HepG2 (cell line): ENCODE results near the gene MOCS2. TPM values are rescaled to one million over a fixed set of nuclear protein-coding genes. Genes with fewer than 3 reads are reported as not detected.

ENCODE experiments used
- ATAC-seq: fragments of 200-7000 bp; cut with Tn5 transposase; 3 replicates; pipeline ENCODE4 v1.9.1; 2020; ENCODE audit warnings: mild to moderate bottlenecking, moderate library complexity
- BruUV-seq: library from RNA; stranded (reverse); fragments of 400-500 nt; replicated peaks from 2 replicates; lab custom pipeline; 2021; lab: Mats Ljungman, UMichigan
- CTCF ChIA-PET: fragments of 300-600 bp; formaldehyde crosslinking; extraction: SDS; loops from one replicate; lab custom pipeline; 2021; ENCODE audit warnings: low total read pairs, inconsistent platforms, low intra/inter-chr PET ratio; lab: Yijun Ruan, JAX
- POLR2A ChIA-PET: fragments of 350-600 bp; sonication (Branson Sonifier 250); formaldehyde crosslinking; loops from one replicate; lab custom pipeline; 2020; ENCODE audit warnings: antibody characterized with exemption, inconsistent platforms; lab: Yijun Ruan, JAX
- DNase-seq: peaks from one replicate; pipeline ENCODE4 v3.0.0-alpha.2; 2015; ENCODE audit warnings: low spot score
- FAIRE-seq: peaks from 3 replicates; lab custom pipeline; 2011; peaks lifted over from hg19 to GRCh38; lab: Jason Lieb, UNC
- H2AFZ ChIP-seq: one replicate; pipeline ENCODE4 v1.6.1; 2011; ENCODE audit warnings: low read length, inconsistent platforms
- H3K27ac ChIP-seq: fragments of 300-600 bp; 3 replicates; pipeline ENCODE4 v1.8.0; 2011; ENCODE audit warnings: mixed run types, mild to moderate bottlenecking, mixed read lengths, low read length, inconsistent platforms; ENCODE audit not compliant: insufficient read depth; ENCODE audit errors: extremely low read length
- H3K27me3 ChIP-seq, 2 experiments: fragments of 200-600 bp in 1 of 2; 2 replicates in 1 of 2; 3 replicates in 1 of 2; pipeline versions ENCODE4 v1.6.0 to v1.8.0; 2011; ENCODE audit warnings: low read length in 2 of 2, mild to moderate bottlenecking in 2 of 2, moderate library complexity in 2 of 2, inconsistent platforms in 1 of 2; ENCODE audit not compliant: insufficient read depth in 2 of 2, control insufficient read depth in 1 of 2
- H3K36me3 ChIP-seq, 2 experiments: fragments of 200-600 bp in 1 of 2; replicated peaks in 1 of 2; 2 replicates in 1 of 2; 3 replicates in 1 of 2; pipeline versions ENCODE4 v1.5.1 to v1.8.0; 2011; ENCODE audit warnings: low read length in 2 of 2, inconsistent platforms in 1 of 2; ENCODE audit not compliant: insufficient read depth in 2 of 2, control insufficient read depth in 1 of 2
- H3K4me1 ChIP-seq: 2 replicates; pipeline ENCODE4 v1.5.1; 2012; ENCODE audit warnings: low read length, inconsistent platforms; ENCODE audit not compliant: insufficient read depth
- H3K4me2 ChIP-seq: 2 replicates; pipeline ENCODE4 v1.6.0; 2011; ENCODE audit warnings: low read depth, low read length, inconsistent platforms
- H3K4me3 ChIP-seq, 3 experiments: fragments of 200-600 bp in 1 of 3; sonication (generic), shearing (Covaris generic) in 1 of 3; replicated peaks in 1 of 3; 2 replicates each; pipeline ENCODE4 v1.5.1; 2011 to 2016; ENCODE audit warnings: low read length in 3 of 3, inconsistent platforms in 2 of 3, low read depth in 2 of 3, mild to moderate bottlenecking in 2 of 3, control low read depth in 1 of 3, mixed read lengths in 1 of 3; ENCODE audit not compliant: insufficient read depth in 1 of 3
- H3K79me2 ChIP-seq: one replicate; pipeline ENCODE4 v1.6.1; 2011; ENCODE audit warnings: low read length, inconsistent platforms; ENCODE audit not compliant: insufficient read depth
- H3K9ac ChIP-seq: 2 replicates; pipeline ENCODE4 v1.6.0; 2011; ENCODE audit warnings: mild to moderate bottlenecking, low read depth, low read length, inconsistent platforms; ENCODE audit not compliant: insufficient read depth
- H3K9me3 ChIP-seq: 2 replicates; pipeline ENCODE4 v1.5.1; 2012; ENCODE audit warnings: mild to moderate bottlenecking, low read length
- H4K20me1 ChIP-seq: 2 replicates; pipeline ENCODE4 v1.6.0; 2011; ENCODE audit warnings: inconsistent platforms, mild to moderate bottlenecking, low read length, moderate library complexity; ENCODE audit not compliant: insufficient read depth
- ARHGAP35 ChIP-seq: sonication (generic); formaldehyde crosslinking; IDR thresholded peaks from 2 replicates; pipeline ENCODE4 v1.9.0; 2022; ENCODE audit warnings: mild to moderate bottlenecking, inconsistent platforms, moderate library complexity, missing genetic modification reagents, borderline replicate concordance
- ATAD3A ChIP-seq: sonication (generic); formaldehyde crosslinking; IDR thresholded peaks from 2 replicates; pipeline ENCODE4 v1.4.0; 2020; ENCODE audit warnings: missing genetic modification reagents
- ATF5 ChIP-seq: sonication (generic); formaldehyde crosslinking; IDR thresholded peaks from 2 replicates; pipeline ENCODE4 v1.4.0; 2020; ENCODE audit warnings: mild to moderate bottlenecking, low read depth, missing genetic modification reagents
- CC2D1A ChIP-seq: sonication (generic); formaldehyde crosslinking; IDR thresholded peaks from 2 replicates; pipeline ENCODE4 v1.8.1; 2023; ENCODE audit warnings: mild to moderate bottlenecking, missing genetic modification reagents
- DR1 ChIP-seq: sonication (generic); formaldehyde crosslinking; IDR thresholded peaks from 2 replicates; pipeline ENCODE4 v1.8.0; 2021; ENCODE audit warnings: mild to moderate bottlenecking, missing genetic modification reagents, inconsistent platforms
- EP300 ChIP-seq, 3 experiments: sonication (generic) in 1 of 3; formaldehyde crosslinking in 1 of 3; IDR thresholded peaks; 2 replicates each; pipeline versions ENCODE4 v1.5.1 to v1.6.1; 2011 to 2020; ENCODE audit warnings: low read depth in 2 of 3, low read length in 2 of 3, borderline replicate concordance in 1 of 3, improper control_type of control experiment in 1 of 3, mild to moderate bottlenecking in 1 of 3, missing genetic modification reagents in 1 of 3, moderate library complexity in 1 of 3
- IRF1 ChIP-seq: sonication (generic); formaldehyde crosslinking; IDR thresholded peaks from 2 replicates; pipeline ENCODE4 v1.4.0; 2020; ENCODE audit warnings: low read depth, mild to moderate bottlenecking, missing genetic modification reagents
- KLF9 ChIP-seq: IDR thresholded peaks from 2 replicates; pipeline ENCODE4 v1.6.1; 2016; ENCODE audit warnings: low read depth
- MAFF ChIP-seq: IDR thresholded peaks from 2 replicates; pipeline ENCODE4 v1.6.1; 2011; ENCODE audit warnings: low read depth, low read length, improper control_type of control experiment
- MTF2 ChIP-seq: sonication (generic); formaldehyde crosslinking; IDR thresholded peaks from 2 replicates; pipeline ENCODE4 v1.5.0; 2020; ENCODE audit warnings: missing genetic modification reagents, borderline replicate concordance
- PCBP2 ChIP-seq: fragments of 200-400 bp; formaldehyde crosslinking; optimal IDR thresholded peaks from 2 replicates; pipeline ENCODE3; 2018; ENCODE audit warnings: low read length, low read depth; ENCODE audit not compliant: poor library complexity, severe bottlenecking
- SOX5 ChIP-seq: IDR thresholded peaks from 2 replicates; pipeline ENCODE4 v1.6.1; 2016; ENCODE audit warnings: borderline replicate concordance
- ZNF503 ChIP-seq: sonication (generic); formaldehyde crosslinking; IDR thresholded peaks from 2 replicates; pipeline ENCODE4 v1.4.0; 2020; ENCODE audit warnings: missing genetic modification reagents
- ZNF639 ChIP-seq: conservative IDR thresholded peaks from 2 replicates; pipeline ENCODE4 v1.6.1; 2018; ENCODE audit warnings: missing genetic modification reagents
- ZNF720 ChIP-seq: sonication (generic); formaldehyde crosslinking; IDR thresholded peaks from 2 replicates; pipeline ENCODE4 v1.4.0; 2020; ENCODE audit warnings: missing genetic modification reagents
- ZNF749 ChIP-seq: sonication (generic); formaldehyde crosslinking; IDR thresholded peaks from 2 replicates; pipeline ENCODE4 v1.8.0; 2022; ENCODE audit warnings: mild to moderate bottlenecking, missing genetic modification reagents, moderate library complexity, borderline replicate concordance
- ZSCAN21 ChIP-seq: sonication (generic); formaldehyde crosslinking; IDR thresholded peaks from 2 replicates; pipeline ENCODE4 v1.8.0; 2022; ENCODE audit warnings: mild to moderate bottlenecking, missing genetic modification reagents, moderate library complexity, borderline replicate concordance
- WGBS: methylation state at CpG from one replicate; pipeline ENCODE4 v1.1.6; 2017; ENCODE audit warnings: low lambda C conversion rate; 5-methylcytosine and 5-hydroxymethylcytosine counted together
- in situ Hi-C: cut with HindIII; loops from 2 replicates; pipeline ENCODE4 v1.10.0; 2017; ENCODE audit warnings: low pct_unique_long_range_greater_than_20kb; ENCODE audit not compliant: extremely low pct_ligation_motif_present
- intact Hi-C: fragments of 100-400 bp; cut with micrococcal nuclease; formaldehyde crosslinking; loops from one replicate; pipeline ENCODE4 v1.10.0; 2022; ENCODE audit not compliant: unreplicated experiment
- polyA plus RNA-seq, 8 experiments: library from polyadenylated mRNA; depleted of rRNA in 3 of 8; stranded (reverse) in 7 of 8; unstranded in 1 of 8; fragments of >200 nt; fragmentation: Illumina TruSeq in 4 of 8; extraction: Trizol in 4 of 8; gene quantifications; 2 replicates each; pipeline versions ENCODE4 v1.2.1 to v1.2.3, GENCODE V29; 2011 to 2016; ENCODE audit warnings: low read depth in 4 of 8, missing spikeins in 1 of 8, mixed read lengths in 1 of 8; ENCODE audit not compliant: insufficient read depth in 1 of 8
- total RNA-seq, 5 experiments: library from RNA; depleted of rRNA; stranded (reverse); fragments of >200 nt; fragmentation: Illumina TruSeq; extraction: Trizol; gene quantifications; 2 replicates each; pipeline ENCODE4 v1.2.3, GENCODE V29; 2016; ENCODE audit warnings: low read depth in 1 of 5

The MOCS2 gene
- total and polyA plus RNA-seq, 2 of the 13 experiments (the other 11 are each of a cell fraction or from before 2014, with no cell fraction given) = 19.2 to 41.9 TPM

- TF ChIP-seq MTF2 (CRISPR knock-in tag) (no peak), ZNF503 (CRISPR knock-in tag) (no peak), CC2D1A (CRISPR knock-in tag) (no peak), ARHGAP35 (CRISPR knock-in tag) (no peak), ATF5 (CRISPR knock-in tag) (no peak), DR1 (no peak), IRF1 (no peak), ZNF749 (no peak), ZNF639 (CRISPR knock-in tag) (no peak), MAFF (no peak), KLF9 (CRISPR knock-in tag) (no peak), SOX5 (no peak), PCBP2 (no peak), EP300 (IDR thresholded peaks at IDR 0.05; ENCODE audit: low read depth in 2 of 2, low read length in 2 of 2) (no peak), EP300 (CRISPR knock-in tag; IDR thresholded peaks at IDR 0.05; ENCODE audit: borderline replicate concordance) (no peak), ZNF720 (CRISPR knock-in tag) (no peak), ATAD3A (CRISPR knock-in tag) (no peak), ZSCAN21 (CRISPR knock-in tag) (no peak)
- WGBS = 91% methylated on average over 2 of the region's 2 CpGs
- Histone ChIP-seq H2AFZ (no peak overlapping the region), H4K20me1 (no peaks in the 10 kb centered on the region), H3K4me1 (no peaks in the 10 kb centered on the region), H3K4me2 (no peak overlapping the region), H3K36me3 (peaks cover 36 to 86% of the 10 kb centered on the region in 2 experiments), H3K79me2 (no peaks in the 10 kb centered on the region), H3K9me3 (no peaks in the 10 kb centered on the region), H3K27me3 (no peaks in the 10 kb centered on the region), H3K27ac (no peak overlapping the region), H3K9ac (no peak overlapping the region), H3K4me3 (no peak overlapping the region)
- no peak for DNase-seq
- intact Hi-C loops (no loop called here), in situ Hi-C loops (no loop called here)
- BruUV-seq = no TSS peak
- ChIA-PET POLR2A (no interaction called here), CTCF (no interaction called here)
- no peak for ATAC-seq
- no peak for FAIRE-seq
Observed at GRCh38 chr5:53071298-53071697, 38.3 kb downstream of the MOCS2 start.
